Measurements from ENCODE around the gene MVP.

DNA sequence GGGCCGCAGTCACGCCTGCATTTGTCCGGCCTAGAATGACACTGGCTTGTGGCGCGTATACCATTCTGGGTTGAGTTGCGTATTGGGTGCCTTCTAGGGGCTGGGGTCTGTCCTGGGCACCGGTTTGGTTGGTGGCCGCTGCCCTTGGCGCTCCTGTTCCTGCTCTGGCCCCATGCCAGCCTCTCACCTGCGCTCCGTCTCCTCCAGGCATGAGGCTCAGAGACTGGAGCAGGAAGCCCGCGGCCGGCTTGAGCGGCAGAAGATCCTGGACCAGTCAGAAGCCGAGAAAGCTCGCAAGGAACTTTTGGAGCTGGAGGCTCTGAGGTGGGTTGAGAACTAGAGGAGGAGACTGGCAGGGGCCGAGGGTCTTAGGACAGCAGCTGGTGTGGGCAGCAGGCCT is 25.4 kb downstream of the MVP start:
- TF ChIP-seq POLR2AphosphoS5 (IDR thresholded peaks at IDR 0.05) (no peak), POLR2A (IDR thresholded peaks at IDR 0.05; ENCODE audit: low read depth) (no peak)
- TF ChIP-seq, protein P1, sequence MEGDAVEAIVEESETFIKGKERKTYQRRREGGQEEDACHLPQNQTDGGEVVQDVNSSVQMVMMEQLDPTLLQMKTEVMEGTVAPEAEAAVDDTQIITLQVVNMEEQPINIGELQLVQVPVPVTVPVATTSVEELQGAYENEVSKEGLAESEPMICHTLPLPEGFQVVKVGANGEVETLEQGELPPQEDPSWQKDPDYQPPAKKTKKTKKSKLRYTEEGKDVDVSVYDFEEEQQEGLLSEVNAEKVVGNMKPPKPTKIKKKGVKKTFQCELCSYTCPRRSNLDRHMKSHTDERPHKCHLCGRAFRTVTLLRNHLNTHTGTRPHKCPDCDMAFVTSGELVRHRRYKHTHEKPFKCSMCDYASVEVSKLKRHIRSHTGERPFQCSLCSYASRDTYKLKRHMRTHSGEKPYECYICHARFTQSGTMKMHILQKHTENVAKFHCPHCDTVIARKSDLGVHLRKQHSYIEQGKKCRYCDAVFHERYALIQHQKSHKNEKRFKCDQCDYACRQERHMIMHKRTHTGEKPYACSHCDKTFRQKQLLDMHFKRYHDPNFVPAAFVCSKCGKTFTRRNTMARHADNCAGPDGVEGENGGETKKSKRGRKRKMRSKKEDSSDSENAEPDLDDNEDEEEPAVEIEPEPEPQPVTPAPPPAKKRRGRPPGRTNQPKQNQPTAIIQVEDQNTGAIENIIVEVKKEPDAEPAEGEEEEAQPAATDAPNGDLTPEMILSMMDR (IDR thresholded peaks at IDR 0.05), result no peak
